ENCODE measurements around the gene C9orf72.

- TF ChIP-seq SKIL (CRISPR knock-in tag; IDR thresholded peaks at IDR 0.05; ENCODE audit: borderline replicate concordance) (no peak), ZNF660 (CRISPR knock-in tag; IDR thresholded peaks at IDR 0.05; ENCODE audit: borderline replicate concordance, low read depth) (no peak), TCF7L2 (IDR thresholded peaks at IDR 0.05; ENCODE audit: low read depth, low read length) (no peak), HMGXB4 (CRISPR knock-in tag; IDR thresholded peaks at IDR 0.05; ENCODE audit: borderline replicate concordance in 1 of 2, low read depth in 1 of 2) (no peak), CTCF (CRISPR knock-in tag; IDR thresholded peaks at IDR 0.05) (no peak), ZBTB1 (CRISPR knock-in tag; IDR thresholded peaks at IDR 0.05; ENCODE audit: borderline replicate concordance) (no peak), MTF1 (CRISPR knock-in tag; IDR thresholded peaks at IDR 0.05) (no peak), GABPA (IDR thresholded peaks at IDR 0.05; ENCODE audit: low read depth, low read length) (no peak), GABPA (CRISPR knock-in tag; IDR thresholded peaks at IDR 0.05; ENCODE audit: low read depth) (no peak)
Measured at GRCh38 chr9:27566118-27566517, 7.2 kb downstream of the C9orf72 start.

Measured in HepG2 (cell line).